Retina (tissue), 1 donor: Measurements from ENCODE around the gene PLEKHG4.

Experiments used
- DNase-seq: peaks from one replicate; pipeline ENCODE4 v3.0.0-alpha.2; 2016

Gene PLEKHG4

DNA sequence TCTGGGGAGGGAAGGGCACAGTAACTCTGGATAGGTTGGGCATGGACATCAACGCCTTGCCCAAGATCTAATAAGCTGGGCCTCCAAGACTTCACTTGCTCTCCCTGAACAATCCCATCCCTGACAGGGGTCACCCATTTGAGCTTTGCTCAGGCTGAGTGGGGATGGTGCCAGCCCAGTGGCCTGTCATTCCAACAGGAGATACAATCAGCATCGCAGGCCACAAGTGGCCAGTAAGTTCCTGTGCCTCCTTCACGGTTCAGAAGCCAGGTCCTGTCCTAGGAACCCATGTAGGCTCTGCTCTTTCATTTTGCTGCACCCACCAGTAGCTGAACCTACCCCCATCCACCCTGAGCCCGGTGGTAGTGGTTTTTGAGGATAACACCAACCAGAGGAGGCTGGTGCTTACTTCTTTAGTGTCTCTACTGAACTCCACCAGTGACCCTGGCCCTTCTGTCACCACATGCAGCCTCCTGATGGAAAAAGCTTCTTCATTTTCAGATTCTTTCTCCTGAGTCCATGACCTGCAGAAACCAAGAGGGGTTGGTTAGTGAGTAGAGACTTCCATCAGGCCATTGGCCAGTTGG is 14.9 kb downstream of the PLEKHG4 start:
- no peak for DNase-seq

DNA sequence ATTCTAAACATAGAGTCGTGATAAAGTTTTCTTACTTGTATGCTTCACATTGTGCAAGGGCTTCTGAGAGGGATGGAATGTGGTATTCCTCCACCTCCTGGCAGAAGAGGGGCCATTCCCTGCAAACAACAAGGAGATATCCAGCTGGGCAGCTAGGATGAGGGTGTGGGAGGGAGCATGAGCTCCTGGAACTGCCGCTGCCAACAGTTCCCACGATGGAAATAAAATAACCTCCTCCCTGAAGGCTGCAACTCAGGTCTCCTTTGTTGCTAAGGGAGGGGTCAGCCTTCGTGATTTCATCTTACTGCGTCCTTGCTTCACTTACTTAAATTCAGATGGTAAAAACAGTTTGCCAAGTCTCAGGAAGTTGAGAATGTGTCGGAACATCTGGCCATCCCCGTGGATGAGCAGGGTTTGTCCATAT is 15.6 kb downstream of the PLEKHG4 start:
- no peak for DNase-seq

DNA sequence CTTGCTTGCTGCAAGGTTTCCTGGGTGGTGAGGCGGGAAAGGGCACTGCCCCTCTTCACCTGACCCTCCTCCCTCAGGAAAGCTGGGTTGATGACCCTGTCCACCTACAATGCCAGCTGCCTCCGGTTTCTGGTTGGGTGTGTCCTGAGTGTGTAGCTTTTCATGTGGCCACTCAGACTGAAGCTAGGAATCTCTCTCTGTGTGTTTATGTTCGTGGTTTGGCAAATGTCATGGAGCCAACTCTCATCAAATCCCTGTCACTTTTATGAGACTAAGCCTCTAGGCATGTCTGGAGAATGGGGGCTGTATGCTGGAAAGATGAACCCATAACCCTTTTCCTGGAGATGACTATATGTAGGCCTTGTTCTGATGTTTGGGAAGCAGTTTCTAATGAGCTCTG is 17.1 kb downstream of the PLEKHG4 start:
- no peak for DNase-seq

DNA sequence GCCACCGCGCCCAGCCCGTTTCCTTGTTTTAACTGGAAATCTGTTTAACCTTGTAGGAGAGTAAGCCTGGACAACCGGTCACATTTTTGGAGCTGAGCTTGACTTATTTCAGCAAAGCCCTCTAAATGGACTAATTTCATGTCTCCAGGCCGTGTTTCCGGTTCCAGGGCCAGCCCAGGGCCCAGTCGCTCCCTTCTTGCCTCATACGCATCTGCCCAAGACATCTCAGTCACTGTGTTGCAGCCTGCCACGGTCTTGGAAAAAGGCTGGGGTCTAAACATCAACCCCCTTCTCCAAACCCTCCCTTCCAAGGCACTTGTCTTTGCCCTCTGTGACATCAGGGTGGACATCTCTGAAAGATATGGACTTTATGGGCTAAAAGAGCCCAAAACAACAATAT is 18.9 kb downstream of the PLEKHG4 start:
- DNase-seq, result no peak

DNA sequence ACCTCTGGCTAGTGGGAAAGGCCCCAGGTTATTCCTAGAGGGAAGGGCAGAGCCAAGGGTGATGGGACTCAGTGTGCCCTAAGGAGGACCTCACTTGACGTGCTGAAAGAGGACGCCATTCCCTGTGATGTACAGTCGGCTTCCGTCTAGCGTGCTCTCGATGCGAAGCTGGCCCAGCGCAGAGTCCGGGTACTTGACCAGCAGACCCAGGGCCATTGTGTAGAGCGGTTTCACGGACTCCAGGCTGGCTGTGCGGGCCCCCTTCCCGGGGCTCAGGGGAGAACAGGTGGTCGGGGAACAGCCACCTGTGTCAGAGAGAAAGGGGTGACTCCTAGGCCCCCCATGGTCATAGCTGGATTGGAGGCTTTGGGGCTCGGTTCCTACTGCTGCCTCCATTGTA is 19.9 kb downstream of the PLEKHG4 start:
- DNase-seq, result no peak

DNA sequence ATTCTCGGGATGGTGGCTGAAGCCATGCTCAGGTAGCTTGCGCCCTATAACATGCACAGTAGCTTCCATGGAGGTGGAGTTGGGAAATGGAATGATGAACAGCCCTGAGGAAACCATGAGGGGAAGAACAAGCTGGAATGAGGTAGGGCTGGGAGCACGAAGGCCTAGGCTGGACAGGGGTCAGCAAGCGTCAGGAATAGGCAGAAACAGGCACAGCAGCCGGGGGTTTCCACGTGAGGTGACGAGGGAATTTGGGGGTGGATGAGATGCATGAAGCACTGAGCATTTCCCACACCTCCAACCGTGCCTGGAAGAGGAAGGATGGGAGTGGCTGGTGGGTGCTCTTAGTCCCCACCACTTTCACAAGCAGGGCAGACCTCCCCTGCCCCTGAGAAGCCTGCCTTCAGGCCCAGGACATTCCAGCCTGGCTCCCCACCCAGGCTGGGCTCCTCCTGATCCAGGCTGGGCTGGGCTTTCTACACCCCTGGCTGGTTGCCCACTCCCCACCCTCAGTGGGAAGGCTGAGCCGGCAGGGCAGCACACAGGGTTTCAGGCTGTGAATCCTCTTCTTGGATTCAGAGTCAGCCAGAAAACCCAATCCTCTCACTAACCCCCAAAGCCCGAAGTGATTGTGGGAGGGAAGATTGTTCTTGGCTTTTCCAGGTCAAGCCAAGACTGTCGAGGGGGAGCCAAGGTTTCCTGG is 21.9 kb downstream of the PLEKHG4 start:
- DNase-seq, result no peak

DNA sequence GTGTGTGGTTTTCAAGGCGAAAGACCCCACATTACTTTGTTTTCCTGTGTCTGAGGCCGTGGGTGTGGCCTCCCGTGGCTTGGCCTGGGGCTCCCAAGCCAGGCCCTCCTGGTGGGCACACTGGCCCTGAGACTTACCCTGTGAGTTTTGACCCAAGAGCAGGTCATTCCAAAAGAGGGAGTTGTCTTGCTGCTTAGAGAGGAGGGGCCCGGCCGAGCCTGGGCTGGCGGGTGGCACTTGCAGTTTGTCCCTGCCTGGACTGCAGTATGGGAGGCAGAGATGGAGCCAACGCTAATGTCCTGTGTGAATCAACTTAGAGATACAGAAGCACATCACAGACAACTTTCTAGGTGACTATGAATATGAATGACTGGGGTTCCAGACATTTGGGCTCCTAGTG is 22.7 kb downstream of the PLEKHG4 start:
- no peak for DNase-seq

DNA sequence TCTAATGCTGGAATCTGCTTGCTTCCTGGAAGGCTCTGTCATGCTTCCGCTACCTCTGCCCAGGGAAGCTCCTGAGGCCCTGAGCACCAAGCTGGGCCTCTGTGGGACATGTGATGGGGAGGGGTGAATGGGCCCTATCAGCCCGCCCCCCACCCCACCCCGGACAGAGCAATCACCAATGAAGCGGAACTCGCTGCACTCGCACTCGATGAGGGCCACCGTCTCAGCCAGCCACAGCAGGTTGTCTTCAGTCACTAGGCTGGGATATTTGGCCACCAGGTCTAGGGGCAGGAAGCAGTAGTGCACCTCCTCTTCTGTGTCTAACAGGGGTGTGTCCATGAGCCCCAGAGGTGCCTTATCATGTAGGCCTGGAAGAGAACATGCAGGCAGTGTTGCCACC is 23.6 kb downstream of the PLEKHG4 start:
- peak; percentile 20 for DNase-seq

DNA sequence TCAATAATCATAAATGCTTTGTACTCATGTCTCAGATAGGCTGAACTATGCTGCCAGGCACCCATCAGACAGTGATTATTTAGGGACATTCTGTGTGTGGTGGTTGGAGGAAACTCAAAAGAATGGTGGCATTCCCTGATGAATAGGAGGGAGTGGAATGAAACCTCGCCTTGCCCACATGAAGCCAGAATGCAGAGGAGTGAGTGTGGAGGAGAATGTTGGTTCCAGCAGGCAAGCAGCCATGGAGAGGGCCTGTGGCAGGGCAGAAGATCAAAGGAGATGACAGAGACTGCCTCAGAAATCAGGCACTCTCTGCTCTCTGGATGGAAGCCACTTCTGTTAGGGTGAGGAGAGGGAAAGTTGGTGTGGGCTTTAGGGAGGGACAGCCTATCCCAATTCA is 24.7 kb downstream of the PLEKHG4 start:
- DNase-seq, result no peak

DNA sequence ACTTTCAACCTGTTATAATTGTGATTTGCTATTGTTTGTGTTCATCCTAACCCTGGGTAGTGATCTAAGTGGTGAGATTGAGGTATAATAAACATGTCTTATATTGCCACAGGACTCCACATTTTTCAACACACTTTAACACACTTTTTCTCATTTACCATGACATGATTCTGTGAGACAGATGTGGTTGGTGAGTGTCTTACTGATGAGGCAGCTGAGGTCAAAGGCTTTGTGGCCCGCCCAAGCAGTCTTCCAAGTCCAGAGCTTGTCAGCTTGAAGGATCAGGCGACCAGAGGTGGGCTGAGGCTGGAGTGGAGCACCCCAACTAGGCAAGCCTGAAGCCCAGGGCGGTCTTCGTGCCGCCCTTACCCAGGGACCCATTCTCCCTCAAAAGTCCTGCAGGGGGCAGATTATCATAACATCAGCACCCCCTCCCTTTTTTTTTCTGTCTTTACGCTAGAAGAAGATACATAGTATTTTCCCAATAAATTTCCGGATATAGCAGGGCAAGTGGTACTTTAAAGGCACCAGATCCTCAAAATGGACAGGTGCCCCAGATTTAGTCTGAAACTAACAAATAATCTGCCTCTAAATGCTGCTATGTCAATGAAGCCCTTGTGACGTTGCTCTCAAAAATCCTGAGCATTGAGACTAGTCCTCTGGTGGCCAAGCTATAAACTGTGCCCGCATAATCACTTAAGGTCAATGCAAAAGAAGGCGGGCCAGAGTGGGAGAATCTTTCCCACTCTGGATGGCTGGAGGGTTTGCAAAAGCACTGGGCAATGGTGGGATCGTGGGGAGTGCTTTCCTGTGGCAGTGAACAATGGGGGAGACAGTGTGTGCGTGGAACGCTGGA is 26.1 kb downstream of the PLEKHG4 start:
- no peak for DNase-seq

DNA sequence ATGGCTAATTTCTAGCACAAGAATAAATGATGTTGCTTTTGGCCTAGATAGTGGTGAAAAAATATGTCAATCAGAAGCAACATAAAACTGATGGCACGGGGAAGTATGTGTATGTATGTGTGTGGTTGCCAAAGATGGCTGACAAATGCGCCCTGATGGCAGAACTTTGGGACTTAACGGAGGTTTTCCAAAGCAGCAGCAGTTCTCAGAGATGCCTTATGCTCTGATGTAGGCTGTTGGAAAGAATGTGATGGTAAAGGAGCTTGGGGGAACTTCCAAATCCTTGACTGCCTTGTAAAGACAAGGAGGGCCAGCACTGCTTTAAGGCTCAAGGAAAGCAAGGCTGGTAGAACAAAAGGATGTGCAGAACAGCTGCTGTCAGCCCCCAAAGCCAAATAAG is 31.2 kb downstream of the PLEKHG4 start:
- no peak for DNase-seq

DNA sequence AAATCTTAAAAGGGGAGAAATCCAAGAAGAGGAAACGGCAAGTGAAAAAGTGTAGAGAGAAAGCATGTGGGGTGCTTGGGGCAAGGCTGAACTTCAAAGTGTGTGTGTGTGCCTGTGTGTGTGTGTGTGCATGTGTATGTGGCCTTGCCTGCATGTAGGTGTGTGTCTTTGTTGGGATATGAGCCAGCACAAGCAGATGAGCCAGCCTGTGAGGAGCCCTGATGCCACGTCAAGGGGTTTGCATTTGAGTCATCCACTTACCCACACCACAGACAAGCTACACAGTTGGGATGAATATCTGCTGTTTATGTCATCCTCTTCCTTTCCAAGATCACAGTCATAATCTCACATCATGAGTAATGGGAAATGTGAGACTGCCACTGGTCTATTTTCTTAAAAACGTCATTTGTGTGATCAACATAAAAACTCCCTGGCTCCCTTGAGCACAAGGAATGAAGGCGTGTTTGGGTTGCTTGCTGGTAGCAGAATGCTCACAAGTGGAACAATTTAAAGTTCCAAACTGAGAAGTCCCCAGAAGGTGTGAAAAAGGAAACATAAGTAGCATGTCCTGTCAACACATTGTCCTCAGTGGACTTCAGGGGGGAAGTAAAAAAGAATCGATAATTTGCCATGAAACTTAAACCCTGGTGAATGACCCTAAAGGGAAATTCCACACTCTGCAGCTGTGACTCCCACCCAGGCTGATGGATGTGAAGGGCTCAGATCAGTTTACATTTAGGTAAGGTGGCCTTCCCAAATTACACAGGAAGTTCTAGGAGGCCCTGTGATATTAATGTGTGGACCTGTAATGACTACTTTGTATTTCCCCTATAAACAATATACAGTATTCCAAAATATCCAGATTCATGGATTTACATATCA is 32.5 kb downstream of the PLEKHG4 start:
- DNase-seq, result no peak

DNA sequence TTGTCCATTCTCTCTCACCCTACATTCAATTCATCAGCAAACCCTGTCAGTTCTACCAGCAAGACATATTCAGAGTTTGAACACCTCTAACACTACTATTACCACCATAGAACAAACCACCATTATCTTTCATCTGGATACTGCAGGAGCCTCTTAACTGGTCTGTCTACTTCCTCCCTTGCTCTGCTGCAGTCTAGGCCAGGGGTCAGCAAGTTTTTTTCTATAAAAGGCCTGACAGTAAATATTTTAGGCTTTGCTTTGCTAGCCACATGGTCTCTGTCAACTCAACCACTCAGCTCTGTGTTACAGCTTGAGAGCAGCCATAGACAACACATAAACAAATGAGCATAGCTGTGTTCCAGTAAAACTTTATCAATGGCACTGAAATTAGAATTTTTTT is 33.4 kb downstream of the PLEKHG4 start:
- DNase-seq, result no peak

DNA sequence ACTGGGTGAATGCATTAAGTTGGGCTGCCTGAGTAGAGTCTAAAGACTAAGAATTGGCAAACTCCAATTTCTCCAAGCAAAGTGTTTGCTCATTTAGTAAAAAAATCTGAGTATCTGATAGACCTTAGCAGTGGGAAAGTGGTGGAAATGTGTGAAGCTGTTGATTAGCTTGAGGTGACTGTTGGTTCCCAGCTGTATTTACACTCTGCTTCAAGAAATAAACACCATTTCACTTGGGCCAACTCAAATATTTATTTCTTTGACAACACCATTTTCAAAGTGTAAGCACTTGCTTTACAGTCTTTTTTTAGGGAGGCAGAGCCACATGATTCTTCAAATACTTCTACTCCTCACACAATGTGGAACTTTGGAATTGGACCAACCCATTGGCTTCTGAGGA is 38.5 kb downstream of the PLEKHG4 start:
- DNase-seq, result no peak

DNA sequence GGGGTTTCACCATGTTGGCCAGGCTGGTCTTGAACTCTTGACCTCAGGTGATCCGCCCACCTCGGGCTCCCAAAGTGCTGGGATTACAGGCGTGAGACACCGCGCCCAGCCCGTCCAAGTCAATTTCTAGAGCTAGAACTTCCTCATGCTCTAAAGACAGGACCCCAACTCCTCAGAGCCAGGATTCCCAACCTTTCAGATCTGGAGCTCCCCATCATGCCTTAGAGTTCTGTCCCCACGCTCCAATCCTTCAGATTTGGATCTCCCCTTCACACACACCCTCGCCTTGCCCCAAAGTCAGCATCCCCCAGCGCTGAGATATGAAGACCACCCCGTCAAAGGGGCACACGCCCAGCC is 46.8 kb downstream of the PLEKHG4 start:
- no peak for DNase-seq

DNA sequence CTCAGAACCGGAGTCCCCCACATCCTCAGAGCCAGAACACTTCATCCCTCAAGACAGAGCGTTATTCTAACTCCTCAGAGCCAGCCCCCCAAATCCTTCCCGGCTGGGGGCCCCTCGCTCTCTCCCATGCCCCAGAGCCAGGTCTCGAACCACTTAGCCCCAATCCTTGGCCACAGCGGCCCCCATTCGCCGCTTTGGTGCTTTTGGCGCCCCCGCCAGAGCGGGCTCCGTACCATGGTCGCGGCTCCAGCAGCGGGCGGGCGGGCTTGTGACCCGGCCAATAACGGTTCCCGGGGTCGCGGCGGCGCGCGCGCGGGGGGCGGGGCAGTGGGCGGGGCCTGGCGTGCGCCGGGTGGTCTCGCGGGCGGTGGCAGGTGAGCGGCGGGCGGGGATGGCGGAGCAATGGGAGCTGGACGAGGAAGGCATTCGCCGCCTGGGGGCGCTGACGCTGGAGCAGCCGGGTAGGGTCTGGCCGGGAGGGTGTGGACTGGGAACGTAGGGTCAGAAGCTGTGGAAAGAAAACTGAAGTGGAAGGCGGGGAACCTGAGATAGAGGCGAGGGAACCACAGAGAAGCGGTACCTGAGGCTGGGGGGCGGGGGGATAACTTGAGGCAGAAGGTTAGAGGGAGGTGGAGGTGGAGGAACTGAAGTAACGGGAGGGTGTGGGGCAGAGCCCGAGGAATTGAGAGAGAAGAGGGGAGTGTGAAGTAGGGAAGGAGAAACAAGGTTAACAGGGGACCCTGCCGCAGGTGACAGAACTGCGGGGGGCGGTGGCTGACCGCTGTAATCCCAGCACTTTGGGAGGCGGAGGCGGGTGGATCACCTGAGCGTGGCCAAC is 47.4 kb downstream of the PLEKHG4 start, which contains the start of the genes KCTD19 and LRRC36:
TSS of gene KCTD19 (minus strand) at position 270 of the 838 bp plus-strand sequence. CDS start at position 236, 34 bp downstream.
TSS of gene LRRC36 (plus strand) at position 344 of the 838 bp plus-strand sequence. CDS start at position 392, 48 bp downstream.
- DNase-seq, result peak; percentile 87

DNA sequence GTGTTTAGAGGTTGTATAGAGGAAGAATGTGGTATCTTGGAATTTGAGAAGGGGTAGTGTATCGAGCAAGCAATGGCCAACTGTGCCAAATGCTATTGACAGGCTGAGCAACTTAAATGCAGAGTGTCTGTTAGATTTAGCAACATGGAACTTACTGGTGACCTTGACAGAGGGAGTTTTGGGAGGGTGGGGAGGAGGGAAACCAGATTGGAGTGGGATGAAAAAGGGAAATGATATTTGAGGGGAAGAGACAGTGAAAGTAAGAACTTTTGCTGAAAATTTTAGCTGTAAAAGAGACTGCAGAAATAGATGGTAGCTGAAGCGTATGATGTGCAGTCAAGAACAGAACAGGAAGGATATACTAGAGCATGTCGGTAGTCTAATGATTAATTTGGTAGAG is 48.4 kb downstream of the PLEKHG4 start:
- DNase-seq, result peak; percentile 8

DNA sequence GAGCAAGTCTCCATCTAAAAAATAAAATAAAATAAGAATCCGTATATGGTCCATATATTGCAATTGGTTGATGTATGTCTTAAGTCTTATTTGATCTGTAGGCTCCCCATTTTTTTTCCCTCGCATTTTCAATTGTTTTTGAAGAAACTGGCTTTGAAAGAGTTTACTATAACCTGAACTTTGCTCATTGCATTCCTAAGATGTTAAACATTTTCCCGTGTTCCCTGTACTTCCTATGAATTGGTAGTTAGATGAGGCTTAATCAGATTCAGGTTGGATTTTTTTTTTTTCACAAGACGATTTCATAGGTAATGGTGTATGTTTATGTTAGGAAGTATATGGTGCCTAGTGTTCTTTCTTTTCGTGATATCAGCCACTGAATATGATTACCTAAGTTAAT is 50.6 kb downstream of the PLEKHG4 start:
- no peak for DNase-seq

DNA sequence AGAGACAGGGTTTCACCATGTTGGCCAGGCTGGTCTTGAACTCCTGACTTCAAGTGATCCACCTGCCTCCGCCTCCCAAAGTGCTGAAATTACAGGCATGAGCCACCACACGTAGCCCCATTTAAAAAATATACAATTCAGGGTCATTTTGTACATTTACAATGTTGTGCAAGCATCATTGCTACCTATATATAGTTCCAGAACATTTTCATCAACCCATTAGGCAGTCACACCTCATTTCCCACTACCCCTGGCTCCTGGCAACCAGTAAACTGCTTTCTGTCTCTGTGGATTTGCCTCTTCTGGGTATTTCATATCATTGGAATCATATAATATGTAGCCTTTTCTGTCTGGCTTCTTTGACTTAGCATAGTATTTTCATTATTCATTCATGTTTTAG is 54.0 kb downstream of the PLEKHG4 start:
- DNase-seq, result no peak

DNA sequence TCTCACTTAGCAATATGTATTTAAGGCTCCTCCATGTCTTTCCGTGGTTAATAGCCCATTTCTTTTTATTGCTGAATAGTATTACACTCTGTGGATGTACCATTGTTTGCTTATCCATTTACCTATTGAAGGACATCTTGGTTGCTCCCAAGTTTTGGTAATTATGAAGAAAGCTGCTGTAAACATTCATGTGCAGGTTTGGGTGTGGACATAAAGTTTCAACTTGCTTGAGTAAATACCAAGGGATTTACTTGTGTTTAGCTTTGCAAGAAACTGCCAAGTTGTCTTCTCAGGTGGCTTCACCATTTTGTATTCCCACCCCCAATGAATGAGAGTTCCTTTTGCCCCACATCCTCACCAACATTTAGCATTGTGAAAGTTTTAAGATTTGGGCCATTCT is 56.8 kb downstream of the PLEKHG4 start:
- DNase-seq, result no peak

DNA sequence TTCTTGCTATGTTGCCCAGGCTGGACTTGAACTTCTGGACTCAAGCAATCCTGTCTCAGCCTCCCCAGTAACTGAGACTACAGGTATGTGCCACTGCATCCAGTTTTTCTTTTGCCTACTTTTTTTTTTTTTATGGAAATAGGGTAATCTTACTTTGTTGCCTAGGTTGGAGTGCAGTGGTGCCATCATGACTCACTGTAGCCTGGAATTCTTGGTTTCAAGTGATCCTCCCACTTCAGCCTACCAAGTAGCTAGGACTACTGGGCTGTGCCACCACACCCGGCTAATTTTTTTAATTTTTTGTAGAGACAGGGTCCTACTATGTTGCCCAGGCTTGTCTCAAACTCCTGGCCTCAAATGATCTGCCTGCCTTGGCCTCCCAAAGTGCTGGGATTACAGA is 57.3 kb downstream of the PLEKHG4 start:
- no peak for DNase-seq
